GM18951 (cell line): ENCODE results near the gene RGPD8.
"Not testable (repeated sequence)": the region's sequence is repeated elsewhere in the genome, so short reads cannot be mapped to it uniquely, and the experiment has no call there.

Source experiments
- POLR2A ChIP-seq: IDR thresholded peaks from 4 replicates; pipeline ENCODE4 v1.6.1; 2011; ENCODE audit warnings: mild to moderate bottlenecking; ENCODE audit not compliant: insufficient read length, insufficient read depth; ENCODE audit errors: extremely low read depth
- in situ Hi-C: fragments of 300-500 bp; cut with MboI; formaldehyde crosslinking; loops from one replicate; pipeline ENCODE4 v1.12.0; 2022; ENCODE audit warnings: low sequenced_read_pairs, mixed read lengths, inconsistent platforms; ENCODE audit not compliant: unreplicated experiment

Gene RGPD8

DNA sequence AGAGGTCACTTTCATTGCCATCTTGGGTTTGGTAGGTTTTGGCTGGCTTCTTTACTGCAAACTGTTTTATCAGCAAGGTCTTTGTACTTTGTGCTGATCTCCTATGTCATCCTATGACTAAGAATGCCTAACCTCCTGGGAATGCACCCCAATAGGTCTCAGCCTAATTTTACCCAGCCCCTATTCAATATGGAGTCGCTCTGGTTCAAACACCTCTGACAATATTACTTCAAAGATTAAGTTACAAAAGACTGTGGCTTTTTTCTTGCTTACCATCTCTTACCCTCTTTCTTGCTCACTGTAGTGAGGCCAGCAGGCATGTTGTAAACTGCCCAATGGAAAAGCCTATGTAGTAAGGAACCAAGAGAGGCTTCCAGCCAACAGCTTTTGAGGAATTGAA is 17.9 kb upstream of the RGPD8 start:
- in situ Hi-C loops, result loop anchor here (10.0 kb wide), 2 partner anchors 117 to 187 kb away; no protein-coding TSS in a partner anchor
- no peak for TF ChIP-seq POLR2A

DNA sequence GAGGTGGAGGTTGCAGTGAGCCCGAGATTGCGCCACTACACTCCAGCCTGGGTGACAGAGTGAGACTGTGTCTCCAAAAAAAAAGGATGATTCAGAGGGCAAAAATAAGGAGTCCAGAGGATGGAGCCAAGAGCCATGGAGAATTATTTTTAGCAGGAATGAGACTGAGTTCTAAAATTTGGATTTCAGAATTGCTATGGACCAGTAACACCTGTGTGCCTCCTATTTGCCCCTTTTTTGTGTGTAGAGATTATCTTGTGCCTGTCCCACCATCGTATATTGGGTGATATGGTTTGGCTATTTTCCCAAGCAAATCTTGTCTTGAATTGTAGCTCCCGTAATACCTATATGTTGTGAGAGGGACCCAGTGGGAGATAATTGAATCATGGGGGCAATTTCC is 16.4 kb upstream of the RGPD8 start:
- TF ChIP-seq POLR2A, result no peak
- in situ Hi-C loops, result loop anchor here (10.0 kb wide), 2 partner anchors 115 to 185 kb away; no protein-coding TSS in a partner anchor

DNA sequence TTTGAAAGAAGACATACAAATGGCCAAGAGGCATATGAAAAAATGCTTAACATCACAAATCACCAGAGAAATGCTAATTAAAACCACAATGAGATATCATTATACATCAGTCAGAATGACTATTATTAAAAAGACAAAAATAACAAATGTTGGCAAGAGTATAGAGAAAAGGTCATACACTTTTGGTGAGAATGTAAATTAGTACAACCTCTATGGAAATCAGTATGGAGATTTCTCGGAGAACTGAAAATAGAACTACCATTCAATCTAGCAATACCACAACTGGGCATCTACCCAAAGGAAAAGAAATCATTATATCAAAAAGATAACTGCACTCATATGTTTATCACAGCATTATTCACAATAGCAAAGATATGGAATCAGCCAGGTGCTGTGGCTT is 10.8 kb upstream of the RGPD8 start:
- in situ Hi-C loops, result not testable (repeated sequence)

DNA sequence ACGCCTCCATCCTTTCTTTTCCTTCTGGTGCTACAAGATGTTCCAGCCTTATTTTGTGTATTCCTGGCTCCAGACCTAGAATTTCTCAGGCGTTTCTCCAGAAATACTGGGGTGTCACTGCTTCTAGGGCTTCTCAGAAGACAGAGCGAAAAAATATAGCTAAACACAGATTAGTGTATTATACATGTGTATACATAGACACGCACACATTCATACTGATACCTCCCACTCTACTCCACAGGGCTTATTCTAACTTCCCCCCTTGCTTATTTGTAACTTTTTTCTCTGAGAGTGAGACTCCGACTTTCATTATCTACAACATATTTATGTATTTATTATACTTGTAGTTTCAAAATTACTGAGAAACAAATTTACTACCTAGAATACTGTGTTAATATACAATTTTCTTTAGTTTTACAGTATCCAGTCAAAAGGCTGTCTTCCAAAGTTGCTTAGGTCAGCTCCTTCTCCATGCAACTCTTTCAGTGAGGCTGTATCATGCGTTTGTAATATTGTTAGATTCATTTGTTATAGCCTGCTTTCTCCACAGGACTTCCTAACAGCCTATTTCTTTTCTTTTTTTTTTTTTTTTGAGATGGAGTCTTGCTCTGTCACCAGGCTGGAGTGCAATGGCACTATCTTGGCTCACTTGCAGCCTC is 5.3 kb upstream of the RGPD8 start:
- in situ Hi-C loops, result not testable (repeated sequence)

DNA sequence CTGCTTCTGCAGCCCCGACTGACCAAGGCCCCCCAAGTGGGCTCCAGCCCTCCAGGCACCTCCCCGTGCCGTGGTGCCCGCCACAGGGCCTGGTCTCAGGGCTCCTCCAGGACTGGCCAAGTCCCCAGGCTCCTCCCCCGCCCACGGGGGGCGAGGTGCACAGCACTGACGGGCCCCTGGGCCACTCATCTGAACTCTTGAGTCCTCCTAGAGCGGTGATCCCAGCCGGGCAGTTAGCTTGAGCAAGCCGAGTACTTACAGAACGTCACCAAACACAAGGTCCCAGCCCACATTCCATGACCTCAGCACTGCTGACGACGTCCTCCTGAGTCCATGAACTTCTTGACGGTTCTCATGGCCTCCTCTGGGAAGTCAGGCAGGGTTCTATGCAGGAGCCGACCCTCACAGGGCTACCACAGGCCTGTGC is 4.0 kb upstream of the RGPD8 start:
- in situ Hi-C loops, result not testable (repeated sequence)

DNA sequence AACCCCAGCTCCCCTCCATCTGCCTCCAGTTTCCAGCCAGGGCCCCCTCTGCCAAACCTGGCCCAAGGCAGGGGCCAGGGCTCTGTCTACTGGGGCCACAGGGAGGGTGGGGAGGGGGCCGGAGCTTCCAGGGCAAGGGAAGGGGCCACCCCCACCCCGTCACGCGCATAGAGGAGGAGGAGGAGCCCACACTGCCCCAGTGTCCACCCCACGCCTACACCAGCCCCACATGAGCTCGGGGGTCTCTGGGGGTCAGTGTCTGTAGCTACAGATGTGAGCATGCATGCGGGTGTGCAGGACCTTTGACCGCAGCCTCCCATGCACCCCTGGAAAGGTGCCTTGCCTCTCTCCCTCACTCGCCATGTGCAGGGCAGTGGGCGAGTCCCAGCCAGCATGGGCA is 3.5 kb upstream of the RGPD8 start:
- in situ Hi-C loops, result not testable (repeated sequence)

DNA sequence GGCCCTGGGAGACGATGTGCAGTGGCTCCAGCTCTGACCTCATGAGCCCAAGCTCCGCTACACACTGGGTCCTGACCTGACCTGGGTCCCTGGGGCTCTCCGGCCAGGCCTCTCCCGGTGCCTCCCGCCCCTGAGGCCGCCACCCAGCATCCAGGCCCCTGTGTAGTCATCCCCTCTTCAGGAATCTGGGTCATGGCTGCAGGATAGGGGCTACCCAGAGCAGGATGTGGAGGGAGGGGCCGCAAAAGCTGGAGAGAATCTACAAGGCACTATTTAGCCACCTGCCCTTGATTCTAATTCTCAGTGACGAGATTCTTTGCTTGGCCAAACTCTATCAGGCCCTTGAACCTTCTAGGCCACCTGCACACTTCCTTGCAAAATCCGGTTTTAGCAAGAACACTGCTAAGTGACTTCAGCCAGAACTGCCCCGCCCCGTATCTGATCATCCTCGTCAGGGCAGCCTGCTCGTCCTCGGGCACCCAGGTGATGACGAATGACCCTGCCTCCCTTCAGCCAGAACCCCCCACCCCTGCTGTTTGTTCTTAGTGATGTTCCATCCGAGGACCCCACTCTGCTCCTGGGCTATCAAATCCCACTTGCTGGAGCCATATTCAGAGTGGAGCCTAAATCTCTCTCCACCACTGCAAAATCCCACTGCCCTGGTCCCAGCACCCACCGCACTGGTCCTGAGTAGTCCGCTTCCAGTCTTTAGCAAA is 2.4 kb upstream of the RGPD8 start:
- in situ Hi-C loops, result not testable (repeated sequence)

DNA sequence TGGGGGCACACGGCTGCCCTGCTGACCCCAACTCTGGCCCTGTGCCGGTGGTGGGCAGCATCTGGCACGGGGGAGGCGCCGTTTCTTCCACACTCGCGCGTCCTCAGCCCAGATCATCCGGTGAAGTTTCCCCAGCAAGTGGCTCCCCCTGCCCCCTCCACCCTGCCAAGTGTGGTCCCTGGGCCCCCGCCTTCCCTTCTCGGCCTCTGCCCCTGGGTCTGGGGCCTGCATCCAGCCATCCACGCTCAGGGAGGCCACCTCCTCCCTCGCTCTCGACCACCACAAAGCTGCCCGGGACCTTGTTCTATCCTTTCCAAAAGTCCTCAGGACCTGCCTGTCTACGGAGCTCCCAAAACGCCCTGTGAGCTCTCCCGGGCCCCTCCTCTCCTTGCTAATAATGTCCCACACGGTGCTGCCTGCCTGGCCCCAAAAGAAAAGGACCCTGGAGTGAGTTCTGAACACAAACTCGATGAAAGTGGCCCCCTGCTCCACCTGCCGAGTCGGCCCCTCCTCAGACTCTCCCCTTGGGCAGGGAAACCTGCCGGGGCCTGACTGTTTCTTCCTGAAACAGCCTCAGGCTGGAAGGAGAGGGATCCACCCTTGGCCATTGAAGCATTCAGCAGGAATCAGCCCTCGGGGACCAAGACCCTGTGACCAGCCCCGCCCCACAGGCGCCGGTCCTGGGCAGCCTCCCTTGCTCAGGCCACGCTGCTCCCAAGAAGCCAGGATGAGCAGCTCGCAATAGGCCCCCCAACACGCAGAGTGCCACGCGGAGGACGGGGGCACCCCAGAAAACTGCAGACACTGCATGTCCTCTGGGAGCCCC is 1.7 kb upstream of the RGPD8 start:
- in situ Hi-C loops, result not testable (repeated sequence)

DNA sequence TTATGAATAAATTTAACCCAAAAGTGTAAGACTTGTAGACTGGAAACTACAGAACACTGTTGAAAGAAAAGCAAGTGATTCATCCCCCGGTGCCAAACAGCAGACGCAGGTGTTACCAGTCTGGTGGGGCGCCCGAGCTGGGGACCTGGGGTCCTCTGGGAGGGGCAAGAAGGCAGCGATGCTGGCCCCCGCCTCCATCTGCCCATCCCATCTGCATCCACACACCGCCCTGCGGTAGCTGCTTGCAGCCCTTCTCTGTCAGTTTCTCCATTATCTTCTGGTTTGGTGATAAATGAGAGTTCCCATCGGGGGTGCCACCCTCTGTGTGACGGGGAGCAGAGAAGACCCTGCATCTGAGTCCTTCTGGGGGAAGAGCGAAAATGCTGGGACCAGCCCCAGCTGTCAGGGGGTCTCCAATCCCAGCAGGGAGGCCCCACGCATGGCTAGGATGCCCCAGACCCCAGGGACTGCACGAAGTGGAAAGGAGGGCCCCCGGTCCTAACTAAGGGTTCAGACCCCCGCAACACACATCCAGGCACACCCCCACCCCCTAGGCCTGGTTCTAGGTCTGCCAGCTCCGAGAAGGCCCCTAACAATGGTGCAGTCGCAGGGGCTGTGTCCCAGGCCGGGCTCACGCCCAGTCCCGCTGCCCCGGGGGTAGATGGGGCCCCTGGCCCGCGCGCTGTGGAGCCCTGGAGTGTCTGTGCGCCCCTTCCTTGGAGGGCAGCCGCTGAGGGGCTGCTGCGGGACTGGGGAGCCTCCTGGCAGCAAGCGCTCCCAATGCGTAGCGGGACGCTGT is 686 bp upstream of the RGPD8 start:
- in situ Hi-C loops, result no loop called here

DNA sequence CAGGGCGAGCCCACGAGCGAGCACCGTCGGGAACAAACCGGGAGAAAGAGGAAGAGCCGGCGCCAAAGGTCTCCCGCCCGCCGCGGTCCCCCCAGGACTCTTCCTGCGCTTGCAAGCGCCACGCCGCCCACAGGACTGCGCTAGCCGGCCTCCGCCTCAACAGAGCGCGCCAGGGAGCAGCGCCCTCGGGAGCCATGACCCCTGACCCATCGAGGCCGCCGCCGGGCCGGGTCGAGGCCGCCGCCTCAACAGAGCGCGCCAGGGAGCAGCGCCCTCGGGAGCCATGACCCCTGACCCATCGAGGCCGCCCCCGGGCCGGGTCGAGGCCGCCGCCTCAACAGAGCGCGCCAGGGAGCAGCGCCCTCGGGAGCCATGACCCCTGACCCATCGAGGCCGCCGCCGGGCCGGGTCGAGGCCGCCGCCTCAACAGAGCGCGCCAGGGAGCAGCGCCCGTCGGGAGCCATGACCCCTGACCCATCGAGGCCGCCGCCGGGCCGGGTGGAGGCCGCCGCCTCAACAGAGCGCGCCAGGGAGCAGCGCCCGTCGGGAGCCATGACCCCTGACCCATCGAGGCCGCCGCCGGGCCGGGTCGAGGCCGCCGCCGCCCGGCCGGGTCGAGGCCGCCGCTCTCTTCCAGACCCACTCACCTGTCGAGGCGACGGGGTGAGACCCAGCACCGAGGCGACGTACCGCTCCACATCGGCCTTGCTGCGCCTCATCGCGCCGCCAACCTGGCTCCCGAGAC is 538 bp downstream of the RGPD8 start:
- in situ Hi-C loops, result not testable (repeated sequence)

More for the DNA sequence above, 686 bp upstream of the RGPD8 start:
- TF ChIP-seq POLR2A, result no peak

DNA sequence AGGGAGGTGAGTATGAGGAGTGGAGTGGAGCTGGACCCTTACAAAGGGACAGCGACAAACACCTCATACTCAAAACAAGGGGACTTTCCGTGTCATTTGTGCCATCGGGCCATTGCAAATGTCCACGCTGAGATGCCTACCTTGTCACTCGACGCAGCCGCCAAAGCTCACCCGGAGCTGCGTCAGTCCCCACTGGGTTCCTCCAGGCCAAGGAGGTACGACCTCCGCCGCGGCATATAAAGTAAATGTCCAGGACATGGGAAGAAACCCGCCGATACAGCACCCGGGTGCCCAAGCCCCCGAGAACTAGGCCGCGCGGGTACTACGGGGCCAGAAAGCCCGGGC is 1.1 kb downstream of the RGPD8 start:
- in situ Hi-C loops, result not testable (repeated sequence)

DNA sequence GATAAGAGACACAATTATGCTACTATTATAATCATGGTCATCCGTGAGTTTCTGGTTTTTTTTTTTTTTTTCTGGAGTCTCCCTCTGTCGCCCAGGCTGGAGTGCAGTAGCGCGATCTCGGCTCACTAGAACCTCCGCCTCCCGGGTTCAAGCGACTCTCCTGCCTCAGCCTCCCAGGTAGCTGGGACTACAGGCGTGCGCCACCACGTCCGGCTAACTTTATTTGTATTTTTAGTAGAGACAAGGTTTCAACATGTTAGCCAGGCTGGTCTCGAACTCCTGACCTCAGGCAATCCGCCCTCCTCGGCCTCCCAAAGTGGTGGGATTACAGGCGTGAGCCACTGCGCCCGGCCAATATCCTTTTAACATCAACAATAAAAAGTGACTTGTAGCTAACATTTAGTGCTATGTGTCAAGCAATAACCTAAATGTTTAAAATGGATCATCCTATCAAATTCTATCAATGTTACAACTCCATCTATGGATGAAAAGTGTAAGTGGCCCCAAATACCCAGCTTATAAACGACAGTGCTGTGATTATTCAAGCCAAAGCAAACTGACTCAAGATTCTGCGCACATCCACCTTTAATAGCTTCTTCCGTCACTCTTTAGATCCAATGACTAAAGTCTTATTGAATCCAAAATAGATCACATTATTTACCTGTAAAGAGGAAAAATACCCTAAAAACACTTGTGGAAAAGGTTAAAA is 1.7 kb downstream of the RGPD8 start:
- in situ Hi-C loops, result not testable (repeated sequence)

DNA sequence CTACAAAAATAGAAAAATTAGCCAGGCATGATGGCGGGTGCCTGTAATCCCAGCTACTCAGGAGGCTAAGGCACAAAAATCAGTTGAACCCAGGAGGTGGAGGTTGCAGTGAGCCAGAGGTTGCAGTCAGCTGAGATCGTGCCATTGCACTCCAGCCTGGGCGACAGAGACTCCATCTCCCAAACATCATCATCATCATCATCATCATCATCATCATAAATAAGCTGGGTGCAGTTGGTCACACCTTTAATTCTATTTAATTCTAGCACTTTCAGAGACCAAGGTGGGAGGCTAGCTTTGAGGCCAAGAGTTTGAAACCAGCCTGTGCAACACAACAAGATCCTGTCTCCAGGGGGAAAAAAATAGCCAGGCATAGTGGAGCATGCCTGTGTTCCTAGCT is 8.9 kb downstream of the RGPD8 start:
- in situ Hi-C loops, result not testable (repeated sequence)

DNA sequence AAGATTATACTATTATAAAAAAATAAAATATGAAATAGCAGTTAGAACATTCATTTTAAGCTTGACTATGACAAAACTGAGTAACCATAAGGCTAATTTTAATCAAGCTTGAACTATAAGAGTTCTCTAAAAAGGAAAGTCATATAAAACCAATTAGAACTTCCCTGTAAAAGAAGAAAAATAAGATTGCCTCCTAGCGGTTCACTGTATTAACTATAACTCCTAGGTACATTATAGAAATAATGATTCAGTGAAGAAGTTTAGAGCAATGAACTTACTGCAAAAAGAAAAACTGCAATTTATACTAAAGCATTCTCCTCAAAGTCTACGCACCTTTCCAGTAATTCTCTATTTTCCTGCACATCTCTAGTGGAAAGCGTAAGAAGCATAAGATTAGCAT is 16.6 kb downstream of the RGPD8 start:
- in situ Hi-C loops, result not testable (repeated sequence)

DNA sequence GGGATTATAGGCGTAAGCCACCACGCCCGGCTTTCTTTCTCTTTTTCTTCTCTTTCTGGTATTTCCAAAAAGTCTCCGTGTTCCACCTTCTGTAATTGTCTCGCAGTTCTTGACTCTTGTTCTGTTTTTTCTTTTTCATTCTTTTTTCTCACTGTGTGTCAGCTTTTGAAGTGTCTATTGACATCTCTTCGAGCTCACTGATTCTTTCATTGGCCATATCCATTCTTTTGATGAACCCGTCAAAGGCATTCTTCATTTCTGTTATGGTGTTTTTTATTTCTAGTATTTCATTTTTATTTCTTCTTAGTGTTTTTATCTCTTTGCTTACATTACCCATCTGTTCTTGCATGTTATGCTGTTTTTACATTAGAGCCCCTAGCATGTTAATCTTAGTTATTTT is 73.4 kb downstream of the RGPD8 start:
- in situ Hi-C loops, result not testable (repeated sequence)

DNA sequence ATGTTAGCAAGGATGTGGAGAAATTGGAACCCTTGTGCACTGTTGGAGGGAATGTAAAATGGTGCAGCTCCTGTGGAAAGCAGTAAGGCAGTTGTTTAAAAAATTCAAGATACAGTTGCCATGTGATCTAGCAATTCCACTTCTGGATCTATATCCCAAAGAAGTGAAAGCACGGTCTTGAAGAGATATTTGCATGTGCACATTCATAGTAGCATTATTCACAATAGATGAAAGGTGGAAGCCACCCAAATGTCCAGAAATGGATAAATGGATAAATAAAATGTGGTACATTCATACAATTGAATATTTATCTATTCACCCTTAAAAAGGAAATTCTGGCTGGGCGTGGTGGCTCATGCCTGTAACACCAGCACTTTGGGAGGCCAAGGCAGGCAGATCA is 79.1 kb downstream of the RGPD8 start:
- in situ Hi-C loops, result not testable (repeated sequence)

DNA sequence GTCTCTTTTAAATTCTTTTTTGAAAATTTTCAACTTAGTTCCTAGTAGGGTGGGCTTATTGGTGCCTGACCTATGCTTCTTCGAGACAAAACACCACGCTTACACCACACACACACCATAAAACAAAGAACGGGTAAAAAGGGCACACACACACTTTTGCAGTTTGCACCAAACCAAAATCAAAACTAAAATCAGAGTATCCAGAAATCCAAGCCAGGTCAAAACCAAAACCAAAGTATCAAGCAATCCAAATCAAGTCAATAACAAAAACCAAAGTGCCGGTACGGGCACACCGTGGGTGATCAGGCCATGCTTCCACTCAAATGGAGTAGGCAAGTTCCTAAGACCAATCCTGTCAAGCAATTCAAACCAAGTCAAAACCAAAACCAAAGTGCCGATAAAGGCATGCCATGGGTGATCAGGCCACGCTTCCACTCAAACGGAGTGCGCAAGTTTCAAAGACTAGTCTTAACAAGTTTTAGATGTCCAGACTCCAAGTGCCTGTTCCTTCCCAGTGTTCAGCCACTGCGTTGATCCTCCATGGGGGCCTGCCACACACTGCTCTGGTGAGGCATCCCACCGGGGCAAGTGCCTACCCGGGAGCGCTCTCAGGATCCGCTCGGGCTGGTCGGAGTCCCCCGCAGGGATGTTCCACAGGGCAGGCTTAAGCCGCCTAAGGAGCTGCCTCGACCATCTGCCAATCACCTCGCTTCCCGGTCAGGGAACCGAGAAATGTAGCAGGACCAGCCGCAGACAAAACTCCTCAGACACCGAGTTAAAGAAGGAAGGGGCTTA is 80.4 kb downstream of the RGPD8 start:
- in situ Hi-C loops, result not testable (repeated sequence)
